HCT116 (cell line): Measurements from ENCODE around the gene RPL38. TPM values are rescaled to one million over a fixed set of nuclear protein-coding genes. Genes with fewer than 3 reads are reported as not detected.
A peak's percentile ranks its signal among the peaks of the same experiment; 100 is the strongest.

Source experiments
- ATAC-seq: fragments of 200-7000 bp; cut with Tn5 transposase; 2 replicates; pipeline ENCODE4 v1.9.1; 2020; ENCODE audit warnings: mild to moderate bottlenecking, moderate library complexity
- BruUV-seq: library from RNA; stranded (reverse); fragments of 400-500 nt; replicated peaks from 2 replicates; lab custom pipeline; 2021; lab: Mats Ljungman, UMichigan
- CTCF ChIA-PET: fragments of 300-600 bp; sonication (Branson Sonifier 250); formaldehyde crosslinking; loops from one replicate; lab custom pipeline; 2021; ENCODE audit warnings: antibody characterized with exemption; lab: Charles Lee
- POLR2A ChIA-PET: fragments of 300-600, 350-600 bp; sonication (Branson Sonifier 250); formaldehyde crosslinking; loops from one replicate; lab custom pipeline; 2021; ENCODE audit warnings: antibody characterized with exemption; lab: Charles Lee
- RAD21 ChIA-PET, 2 experiments: fragments of 300-600 bp; sonication (Branson Sonifier 250); formaldehyde crosslinking; loops; one replicate each; lab custom pipeline; 2023; ENCODE audit warnings: low total read pairs in 2 of 2; ENCODE audit not compliant: uncharacterized antibody in 2 of 2, unreplicated experiment in 2 of 2, low non-redundant PET in 1 of 2; lab: Charles Lee
- DNase-seq: peaks from one replicate; pipeline ENCODE4 v3.0.0-alpha.2; 2010; ENCODE audit warnings: low read depth, low spot score
- H2AFZ ChIP-seq: fragments of 200-600 bp; shearing (Covaris generic), sonication (generic); 2 replicates; pipeline ENCODE4 v1.6.1; 2017; ENCODE audit warnings: low read depth, mixed run types, mixed read lengths, antibody characterized with exemption, low read length; ENCODE audit not compliant: poor library complexity, severe bottlenecking
- H3K27ac ChIP-seq: 2 replicates; pipeline ENCODE4 v1.5.1; 2012; ENCODE audit warnings: low read depth, low read length
- H3K27me3 ChIP-seq: fragments of 200-600 bp; sonication (generic); 2 replicates; pipeline ENCODE4 v1.6.1; 2016; ENCODE audit warnings: mixed run types, low read length, mixed read lengths; ENCODE audit not compliant: insufficient read depth
- H3K36me3 ChIP-seq, 2 experiments: fragments of 200-500 bp in 1 of 2; fragments of 200-600 bp in 1 of 2; sonication (Bioruptor generic) in 1 of 2; sonication (generic) in 1 of 2; 2 replicates each; pipeline versions ENCODE4 v1.5.1 to v1.6.1; 2014 to 2016; ENCODE audit warnings: low read length in 2 of 2, inconsistent platforms in 1 of 2, mixed read lengths in 1 of 2, mixed run types in 1 of 2; ENCODE audit not compliant: insufficient read depth in 2 of 2, control insufficient read depth in 1 of 2
- H3K4me1 ChIP-seq, 2 experiments: fragments of 200-600 bp in 1 of 2; sonication (generic) in 1 of 2; 2 replicates each; pipeline versions ENCODE4 v1.5.1 to v1.6.1; 2012 to 2017; ENCODE audit warnings: low read length in 2 of 2, inconsistent platforms in 1 of 2, mild to moderate bottlenecking in 1 of 2, mixed read lengths in 1 of 2, mixed run types in 1 of 2, moderate library complexity in 1 of 2; ENCODE audit not compliant: insufficient read depth in 2 of 2, control insufficient read depth in 1 of 2
- H3K4me2 ChIP-seq: fragments of 200-600 bp; sonication (generic); 2 replicates; pipeline ENCODE4 v1.6.1; 2017; ENCODE audit warnings: mixed run types, low read length, mixed read lengths
- H3K4me3 ChIP-seq, 2 experiments: fragments of 200-600 bp in 1 of 2; sonication (generic) in 1 of 2; replicated peaks in 1 of 2; 2 replicates each; pipeline ENCODE4 v1.5.1; 2011 to 2016; ENCODE audit warnings: low read length in 2 of 2, control low read depth in 1 of 2, low read depth in 1 of 2, mild to moderate bottlenecking in 1 of 2, mixed read lengths in 1 of 2, mixed run types in 1 of 2
- H3K79me2 ChIP-seq: fragments of 200-600 bp; sonication (generic); 2 replicates; pipeline ENCODE4 v1.6.1; 2017; ENCODE audit warnings: mild to moderate bottlenecking, mixed run types, low read length, moderate library complexity, mixed read lengths; ENCODE audit not compliant: insufficient read depth
- H3K9ac ChIP-seq: fragments of 200-600 bp; sonication (generic); 2 replicates; pipeline ENCODE4 v1.6.1; 2016; ENCODE audit warnings: low read length, mixed read lengths
- H3K9me2 ChIP-seq: fragments of 200-600 bp; sonication (generic), shearing (Covaris generic); 2 replicates; pipeline ENCODE4 v1.6.1; 2017; ENCODE audit warnings: mixed run types, mild to moderate bottlenecking, moderate library complexity; ENCODE audit not compliant: insufficient read depth
- H3K9me3 ChIP-seq, 2 experiments: fragments of 200-500 bp in 1 of 2; fragments of 200-600 bp in 1 of 2; sonication (Bioruptor generic) in 1 of 2; sonication (generic) in 1 of 2; 2 replicates each; pipeline ENCODE4 v1.6.1; 2014 to 2017; ENCODE audit warnings: low read length in 2 of 2, mixed read lengths in 2 of 2, inconsistent platforms in 1 of 2, low read depth in 1 of 2, mild to moderate bottlenecking in 1 of 2, mixed run types in 1 of 2, moderate library complexity in 1 of 2; ENCODE audit not compliant: control insufficient read depth in 1 of 2, insufficient read depth in 1 of 2
- H4K20me1 ChIP-seq: fragments of 200-600 bp; sonication (generic), shearing (Covaris generic); 2 replicates; pipeline ENCODE4 v1.6.1; 2017; ENCODE audit warnings: mixed run types, mild to moderate bottlenecking, moderate library complexity; ENCODE audit not compliant: insufficient read depth
- CTCF ChIP-seq, 3 experiments: fragments of 200-600 bp in 1 of 3; sonication (generic) in 1 of 3; IDR thresholded peaks in 2 of 3; conservative IDR thresholded peaks in 1 of 3; 2 replicates each; pipeline ENCODE4 v1.5.1; 2012 to 2017; ENCODE audit warnings: low read depth in 2 of 3, low read length in 2 of 3, antibody characterized with exemption in 1 of 3, borderline replicate concordance in 1 of 3, control low read depth in 1 of 3, mild to moderate bottlenecking in 1 of 3, mixed read lengths in 1 of 3, mixed run types in 1 of 3, moderate library complexity in 1 of 3; ENCODE audit not compliant: insufficient read depth in 1 of 3
- RAD21 ChIP-seq: IDR thresholded peaks from 2 replicates; pipeline ENCODE4 v1.6.1; 2012; ENCODE audit warnings: low read depth, mild to moderate bottlenecking
- REST ChIP-seq: IDR thresholded peaks from 2 replicates; pipeline ENCODE4 v1.6.1; 2012; ENCODE audit warnings: low read depth
- SP1 ChIP-seq: IDR thresholded peaks from 2 replicates; pipeline ENCODE4 v1.6.1; 2012; ENCODE audit warnings: low read depth
- intact Hi-C: fragments of 100-400 bp; cut with micrococcal nuclease; formaldehyde crosslinking; loops from 2 replicates; pipeline ENCODE4 v1.10.0; 2022
- total RNA-seq: library from RNA; stranded (reverse); gene quantifications from one replicate; pipeline ENCODE4 v1.2.1, GENCODE V29; 2021; ENCODE audit not compliant: unreplicated experiment

RPL38 gene
- total RNA-seq, 1 experiment from 2014 or later, result 1,628 TPM

- intact Hi-C loops, result loop anchor here (1.0 to 10.0 kb wide), 5 partner anchors 86 to 922 kb away; no protein-coding TSS in a partner anchor
- Histone ChIP-seq H3K4me1 (no peaks in the 10 kb centered on the region), H3K4me2 (no peak overlapping the region), H3K27ac (no peak overlapping the region), H3K9me3 (no peaks in the 10 kb centered on the region), H3K79me2 (no peaks in the 10 kb centered on the region), H3K4me3 (no peak overlapping the region), H3K9me2 (no peaks in the 10 kb centered on the region), H2AFZ (no peak overlapping the region), H4K20me1 (no peaks in the 10 kb centered on the region), H3K36me3 (no peaks in the 10 kb centered on the region), H3K9ac (no peak overlapping the region), H3K27me3 (peaks cover 38% of the 10 kb centered on the region; the same call in 1 of the 2 replicates)
- DNase-seq (peak; percentile 56), ATAC-seq (peak; percentile 97)
- TF ChIP-seq SP1 (no peak), CTCF (IDR thresholded peaks at IDR 0.05 in 2 of 3, conservative IDR thresholded peaks at IDR 0.05 in 1 of 3; ENCODE audit: borderline replicate concordance in 1 of 3, insufficient read depth in 1 of 3, low read depth in 2 of 3, low read length in 2 of 3) (peak; percentile 89 to 99 (median 97)), REST (no peak), RAD21 (peak; percentile 98)
- POLR2A ChIA-PET, result no interaction called here
- BruUV-seq, result no TSS peak
- RAD21 ChIA-PET, result interaction anchor here in 1 of 2 experiments (0.7 kb wide), 1 partner anchor 486 kb away, joined by 5 read pairs; no protein-coding TSS in a partner anchor
- CTCF ChIA-PET, result interaction anchor here (0.7 to 1.1 kb wide), 2 partner anchors 23 to 87 kb away, joined by 4 to 5 read pairs; no protein-coding TSS in a partner anchor
These were observed 26.9 kb upstream of the RPL38 start for GRCh38 chr17:74176546-74177001.
